HG03520 (cell line): ENCODE results near the gene PIAS1.
"Not testable (repeated sequence)": the region's sequence is repeated elsewhere in the genome, so short reads cannot be mapped to it uniquely, and the experiment has no call there.

Experiments used
- ATAC-seq: cut with Tn5 transposase; IDR thresholded peaks from one replicate; pipeline ENCODE4 v1.9.1; 2021; ENCODE audit warnings: mild to moderate bottlenecking, moderate library complexity; ENCODE audit not compliant: unreplicated experiment

The PIAS1 gene

DNA sequence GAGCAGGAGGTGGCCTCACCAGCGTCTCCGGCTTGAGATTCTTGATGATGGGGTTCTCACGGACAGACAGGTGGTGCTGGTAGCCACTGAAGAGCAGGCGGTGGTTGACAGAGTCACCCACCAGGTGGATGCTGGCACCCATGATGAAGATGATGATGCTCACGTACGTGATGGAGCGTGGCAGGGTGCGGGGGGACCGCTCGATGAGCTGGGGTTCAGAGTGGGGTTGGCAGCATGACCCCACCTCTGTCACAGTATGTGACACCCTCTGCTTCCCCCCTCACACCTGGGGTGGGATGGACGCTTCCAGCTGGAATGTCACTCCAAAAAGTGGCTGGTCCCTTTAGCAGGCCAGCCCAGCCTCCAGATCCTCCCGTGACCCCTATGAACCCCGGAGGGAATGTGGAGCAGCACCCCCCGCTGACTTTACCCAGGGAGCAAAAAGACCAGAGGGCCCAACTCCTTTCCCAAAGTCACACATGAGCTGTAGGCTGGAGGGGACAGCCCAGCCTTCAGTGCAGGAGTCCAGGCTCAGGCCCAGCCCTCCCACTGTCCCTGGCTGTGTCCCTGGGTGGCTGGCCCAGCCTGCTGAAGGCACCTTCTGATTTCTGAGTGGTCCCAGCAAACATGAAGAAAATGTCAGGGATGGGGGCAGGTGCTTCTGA, 157.7 kb downstream of the PIAS1 start:
- ATAC-seq, result no peak

DNA sequence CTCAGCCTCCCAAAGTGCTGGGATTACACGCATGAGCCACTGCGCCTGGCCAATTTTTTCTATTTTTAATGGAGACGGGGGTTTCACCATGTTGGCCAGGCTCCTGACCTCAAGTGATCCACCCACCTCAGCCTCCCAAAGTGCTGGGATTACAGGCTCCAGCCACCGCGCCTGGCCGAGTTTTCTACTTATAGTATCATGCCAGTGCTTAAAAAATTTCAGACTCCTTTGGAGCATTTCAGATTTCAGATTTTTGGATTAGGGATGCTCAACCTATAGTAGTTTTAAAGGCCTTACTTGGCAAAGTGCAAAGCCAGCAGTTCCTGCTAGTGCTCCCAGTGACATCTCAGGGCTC, 159.4 kb downstream of the PIAS1 start:
- not testable (repeated sequence) for ATAC-seq

DNA sequence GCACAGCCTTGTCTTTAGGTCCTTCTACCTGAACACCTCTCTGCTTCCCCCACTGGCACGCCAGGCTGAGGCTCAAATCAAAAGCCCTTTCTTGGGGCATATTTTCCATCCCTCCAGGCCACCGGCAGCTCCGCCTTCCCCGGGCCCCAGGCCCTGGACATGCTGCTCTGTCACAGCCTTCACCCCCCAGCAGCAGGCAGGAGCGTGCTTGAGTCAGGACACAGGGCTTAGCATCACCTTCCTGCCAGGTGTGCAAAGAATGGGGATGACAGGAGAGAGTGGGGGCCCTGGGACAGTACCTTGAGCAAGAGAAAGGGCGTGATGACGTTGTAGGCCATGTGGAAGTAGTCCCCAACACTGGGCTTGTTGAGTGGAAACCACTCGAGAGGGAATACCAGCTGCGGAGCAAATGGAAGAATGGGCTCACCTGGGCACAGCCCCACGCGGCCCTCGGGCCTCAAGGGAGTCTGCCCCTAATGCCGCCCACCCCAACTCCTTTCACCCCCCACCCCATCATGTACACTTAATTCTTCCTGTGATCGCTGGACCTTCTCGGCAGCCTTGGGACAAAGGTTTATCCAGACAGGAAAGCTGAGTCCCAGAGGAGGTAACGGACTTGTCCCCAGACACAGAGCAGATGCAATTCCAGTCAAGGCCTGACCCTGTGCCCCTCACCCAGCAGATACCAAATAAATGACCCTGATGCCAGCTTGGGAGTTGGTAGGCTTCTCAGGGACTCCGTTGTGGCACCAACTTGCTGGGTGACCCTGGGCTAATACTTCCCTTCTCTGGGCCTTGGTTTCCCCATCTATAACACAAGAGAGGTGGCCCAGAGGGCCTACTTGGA, 160.1 kb downstream of the PIAS1 start:
- no peak for ATAC-seq

DNA sequence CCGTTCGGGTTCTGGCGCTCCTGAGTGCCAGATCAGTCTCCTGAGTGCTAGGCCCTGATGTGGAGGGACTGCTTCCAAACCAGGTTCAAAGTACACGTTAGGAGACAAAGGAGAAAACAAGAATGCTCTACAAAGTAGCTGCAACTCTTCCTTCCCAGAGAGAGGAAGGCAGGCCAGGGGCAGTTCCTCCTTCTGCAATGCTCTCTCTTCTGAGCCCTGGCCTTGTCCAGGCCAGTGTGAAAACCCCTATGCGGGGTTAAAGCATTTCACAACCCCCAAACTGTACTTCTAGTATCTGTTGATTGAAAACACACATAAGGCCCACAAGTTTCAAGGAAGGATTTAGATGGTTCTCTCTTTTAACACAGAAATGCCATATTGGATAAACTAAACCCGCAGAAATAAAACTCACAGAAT, 160.7 kb downstream of the PIAS1 start:
- ATAC-seq, result no peak

DNA sequence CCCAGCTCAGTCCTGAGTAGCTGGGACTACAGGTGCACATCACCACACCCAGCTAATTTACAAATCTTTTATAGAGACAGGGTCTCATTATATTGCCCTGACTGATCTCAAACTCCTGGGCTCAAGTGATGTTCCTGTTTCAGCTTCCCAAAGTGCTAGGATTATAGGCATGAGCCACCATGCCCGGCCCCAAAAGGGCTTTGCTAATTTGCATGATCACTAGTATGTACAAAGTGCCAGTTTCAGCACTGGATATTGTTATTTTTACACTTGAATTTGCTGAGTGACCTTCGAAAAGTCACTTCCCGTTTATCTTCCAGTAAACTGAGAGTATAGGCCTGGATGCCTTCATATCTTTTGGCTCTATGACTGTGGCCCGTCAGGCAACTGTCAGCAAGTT, 163.2 kb downstream of the PIAS1 start:
- ATAC-seq, result no peak

DNA sequence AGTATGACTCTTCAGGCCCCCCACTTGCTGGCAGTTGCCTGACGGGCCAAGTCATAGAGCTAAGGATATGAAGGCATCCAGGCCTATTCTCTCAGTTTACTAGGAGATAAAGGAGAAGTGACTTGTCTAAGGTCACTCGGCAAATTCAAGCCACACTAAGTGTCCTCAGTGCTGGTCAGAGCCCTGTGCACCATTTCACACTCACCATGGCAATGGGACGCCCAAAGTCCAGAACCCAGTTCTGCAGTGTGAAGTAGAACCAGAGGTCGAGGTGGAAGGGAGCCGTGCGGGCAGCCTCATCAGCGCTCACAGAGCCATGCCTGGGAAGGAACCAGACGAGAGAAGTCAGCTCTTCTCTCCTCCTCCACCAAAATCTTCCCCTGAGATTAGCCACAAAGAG, 164.2 kb downstream of the PIAS1 start:
- ATAC-seq, result no peak

DNA sequence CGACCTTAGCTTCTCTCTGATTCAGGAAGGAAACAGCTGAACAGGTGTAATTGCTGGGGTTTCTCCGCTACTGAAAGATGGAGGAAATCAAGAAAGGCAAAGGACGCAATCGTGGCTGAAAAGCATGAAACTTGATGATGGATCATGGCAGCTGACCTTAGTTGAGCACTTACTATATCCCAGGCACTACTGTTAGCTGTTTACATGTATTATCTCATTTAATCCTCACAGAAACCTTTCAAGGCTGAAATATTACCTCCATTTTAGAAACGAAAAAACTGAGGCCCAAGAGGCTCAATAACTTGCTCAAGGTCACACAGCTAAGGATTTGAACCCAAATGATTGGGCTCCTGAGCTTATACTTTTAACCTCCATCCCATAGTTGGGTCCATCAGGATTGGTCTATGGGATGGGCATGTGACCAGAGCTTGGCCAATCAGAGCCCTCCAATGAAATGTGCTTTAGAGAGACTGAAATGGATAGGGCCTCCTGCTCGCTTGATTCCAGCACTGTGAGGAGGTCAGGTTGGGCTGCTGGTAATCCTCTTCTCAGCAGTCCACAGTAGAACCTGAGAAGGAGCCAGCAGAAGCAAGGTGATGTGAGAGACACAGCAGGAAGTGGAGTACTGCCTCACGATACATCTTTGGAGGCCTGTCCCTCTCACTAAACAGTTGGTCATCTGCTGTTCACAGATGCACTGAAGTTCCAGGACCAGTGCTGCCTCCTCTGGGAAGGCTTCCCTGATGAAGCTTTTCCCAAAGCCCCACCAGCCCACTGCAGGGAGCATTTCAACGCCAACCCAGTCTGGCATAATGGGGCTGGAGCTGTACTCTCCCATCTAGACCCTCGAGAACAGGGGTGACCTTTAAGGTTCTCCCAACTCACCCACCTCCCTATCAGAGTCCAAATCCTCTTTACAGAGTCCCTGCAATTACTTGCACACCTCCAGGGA, 165.0 kb downstream of the PIAS1 start:
- no peak for ATAC-seq

DNA sequence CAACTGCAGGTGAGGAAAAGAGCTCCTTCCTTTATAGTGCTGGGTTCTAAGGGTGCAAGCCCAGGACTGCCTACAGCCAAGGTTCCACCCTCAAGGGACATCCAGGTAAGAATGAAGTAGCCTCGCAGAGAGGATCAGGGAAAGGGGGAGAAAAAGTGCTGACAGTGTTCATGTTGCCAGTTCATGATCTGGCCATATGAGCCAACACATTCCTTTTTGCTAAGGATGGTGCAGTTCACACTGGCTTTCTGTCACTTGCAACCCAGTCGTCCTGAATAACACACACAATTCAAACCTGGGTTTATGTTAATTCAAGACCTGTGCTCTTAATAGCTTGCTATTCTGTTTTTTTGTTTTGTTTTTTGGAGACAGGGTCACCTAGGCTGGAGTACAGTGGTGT, 166.4 kb downstream of the PIAS1 start:
- no peak for ATAC-seq

DNA sequence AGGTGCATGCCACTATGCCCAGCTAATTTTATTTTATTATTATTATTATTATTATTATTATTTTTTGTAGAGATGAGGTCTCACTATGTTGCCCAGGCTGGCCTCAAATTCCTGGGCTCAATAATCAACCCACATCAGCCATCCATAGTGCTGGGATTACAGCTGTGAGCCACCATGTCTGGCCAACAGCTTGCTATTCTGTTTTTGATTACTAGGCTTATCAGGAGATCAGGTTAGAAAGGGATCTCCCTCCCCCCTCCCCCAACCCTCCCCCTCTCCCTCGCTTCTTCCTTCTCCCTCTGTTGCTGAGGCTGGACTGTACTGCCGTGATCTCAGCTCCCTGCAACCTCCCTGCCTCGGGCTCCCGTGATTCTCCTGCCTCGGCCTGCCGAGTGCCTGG, 166.9 kb downstream of the PIAS1 start:
- ATAC-seq, result no peak

DNA sequence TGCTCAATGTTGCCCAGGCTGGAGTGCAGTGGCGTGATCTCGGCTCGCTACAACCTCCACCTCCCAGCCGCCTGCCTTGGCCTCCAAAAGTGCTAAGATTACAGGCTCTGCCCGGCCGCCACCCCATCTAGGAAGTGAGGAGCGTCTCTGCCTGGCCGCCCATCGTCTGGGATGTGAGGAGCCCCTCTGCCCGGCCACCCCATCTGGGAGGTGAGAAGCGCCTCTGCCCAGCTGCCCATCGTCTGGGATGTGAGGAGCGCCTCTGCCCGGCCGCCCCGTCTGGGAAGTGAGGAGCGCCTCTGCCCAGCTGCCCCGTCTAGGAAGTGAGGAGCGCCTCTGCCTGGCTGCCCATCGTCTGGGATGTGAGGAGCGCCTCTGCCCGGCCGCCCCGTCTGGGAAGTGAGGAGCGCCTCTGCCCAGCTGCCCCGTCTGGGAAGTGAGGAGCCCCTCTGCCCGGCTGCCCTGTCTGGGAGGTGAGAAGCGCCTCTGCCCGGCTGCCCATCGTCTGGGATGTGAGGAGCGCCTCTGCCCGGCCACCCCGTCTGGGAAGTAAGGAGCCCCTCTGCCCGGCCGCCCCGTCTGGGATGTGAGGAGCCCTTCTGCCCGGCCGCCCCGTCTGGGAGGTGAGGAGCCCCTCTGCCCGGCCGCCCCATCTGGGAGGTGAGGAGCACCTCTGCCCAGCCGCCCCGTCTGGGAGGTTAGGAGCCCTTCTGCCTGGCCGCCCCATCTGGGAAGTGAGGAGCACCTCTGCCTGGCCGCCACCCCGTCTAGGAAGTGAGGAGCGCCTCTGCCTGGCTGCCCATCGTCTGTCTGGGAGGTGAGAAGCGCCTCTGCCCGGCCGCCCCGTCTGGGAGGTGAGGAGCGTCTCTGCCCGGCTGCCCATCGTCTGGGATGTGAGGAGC, 167.7 kb downstream of the PIAS1 start:
- ATAC-seq, result not testable (repeated sequence)

DNA sequence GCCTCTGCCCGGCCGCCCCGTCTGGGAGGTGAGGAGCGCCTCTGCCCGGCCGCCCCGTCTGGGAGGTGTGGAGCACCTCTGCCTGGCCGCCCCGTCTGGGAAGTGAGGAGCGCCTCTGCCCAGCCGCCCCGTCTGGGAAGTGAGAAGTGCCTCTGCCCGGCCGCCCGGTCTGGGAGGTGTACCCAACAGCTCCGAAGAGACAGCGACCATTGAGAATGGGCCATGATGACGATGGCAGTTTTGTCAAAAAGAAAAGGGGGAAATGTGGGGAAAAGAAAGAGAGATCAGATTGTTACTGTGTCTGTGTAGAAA, 168.3 kb downstream of the PIAS1 start:
- not testable (repeated sequence) for ATAC-seq

DNA sequence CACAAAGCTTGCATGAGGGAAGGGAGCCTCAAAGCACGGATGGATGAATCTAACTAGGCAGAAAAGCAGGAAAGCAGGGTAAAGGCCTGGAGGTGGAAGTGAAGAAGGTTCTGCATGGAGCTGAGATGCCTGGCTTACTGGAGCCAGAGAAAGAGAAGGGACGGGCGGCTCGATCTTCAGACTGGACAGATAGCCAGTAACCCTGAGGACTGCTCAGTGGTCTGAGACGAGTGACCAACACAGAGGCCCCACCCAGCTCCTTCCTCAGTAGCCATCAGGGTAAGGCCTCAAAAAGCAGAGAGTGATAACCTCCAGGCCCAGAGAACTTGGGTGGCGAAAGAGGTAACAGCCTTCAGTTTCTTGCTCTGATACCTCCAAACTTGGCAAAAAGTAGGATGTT, 169.1 kb downstream of the PIAS1 start:
- ATAC-seq, result no peak

DNA sequence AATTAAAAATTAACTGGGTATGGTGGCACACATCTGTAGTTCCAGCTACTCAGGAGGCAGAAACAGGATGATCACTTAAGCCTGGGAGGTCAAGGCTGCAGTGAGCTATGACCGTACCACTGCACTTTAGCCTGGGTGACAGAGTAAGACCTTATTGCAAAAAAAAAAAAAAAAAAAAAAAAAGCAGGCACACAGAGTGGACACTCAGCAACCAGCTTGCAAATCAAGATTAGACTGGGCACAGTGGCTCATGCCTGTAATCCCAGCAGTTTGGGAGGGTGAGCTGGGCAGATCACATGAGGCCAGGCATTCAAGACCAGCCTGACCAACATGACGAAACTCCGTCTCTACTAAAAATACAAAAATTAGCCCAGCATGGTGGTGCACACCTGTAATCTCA, 170.0 kb downstream of the PIAS1 start:
- ATAC-seq, result no peak

DNA sequence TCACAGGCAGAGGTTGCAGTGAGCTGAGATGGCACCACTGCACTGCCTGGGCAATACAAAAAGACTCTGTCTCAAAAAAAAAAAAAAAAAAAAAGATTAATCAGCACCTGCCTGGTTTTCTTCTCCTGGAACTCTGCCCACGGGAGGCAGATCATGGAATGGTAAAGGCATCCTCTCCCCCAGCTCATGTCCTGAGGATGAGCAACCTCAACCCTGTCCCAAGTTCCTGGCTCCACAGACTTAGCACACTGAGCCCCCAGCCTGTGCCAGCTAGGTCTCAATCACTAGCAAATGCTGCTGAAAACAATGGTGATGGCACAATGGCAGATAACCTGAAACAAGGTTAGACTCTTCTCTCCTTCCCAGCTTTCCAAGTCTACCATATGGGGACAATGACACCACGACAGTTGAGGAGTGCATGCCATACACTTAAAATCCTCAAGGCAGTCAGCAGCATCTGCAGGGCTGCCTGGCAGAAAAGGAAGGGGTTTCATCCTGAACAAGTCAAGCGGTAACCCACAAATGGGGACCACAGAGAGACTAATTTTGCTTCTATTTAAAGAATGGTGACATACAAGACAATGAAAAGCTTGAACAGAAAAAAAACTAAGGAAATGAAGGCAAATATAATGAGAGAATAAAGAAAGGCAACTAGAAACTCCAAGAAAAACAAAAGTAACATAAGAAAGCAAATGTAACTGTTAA, 170.6 kb downstream of the PIAS1 start:
- ATAC-seq, result no peak

DNA sequence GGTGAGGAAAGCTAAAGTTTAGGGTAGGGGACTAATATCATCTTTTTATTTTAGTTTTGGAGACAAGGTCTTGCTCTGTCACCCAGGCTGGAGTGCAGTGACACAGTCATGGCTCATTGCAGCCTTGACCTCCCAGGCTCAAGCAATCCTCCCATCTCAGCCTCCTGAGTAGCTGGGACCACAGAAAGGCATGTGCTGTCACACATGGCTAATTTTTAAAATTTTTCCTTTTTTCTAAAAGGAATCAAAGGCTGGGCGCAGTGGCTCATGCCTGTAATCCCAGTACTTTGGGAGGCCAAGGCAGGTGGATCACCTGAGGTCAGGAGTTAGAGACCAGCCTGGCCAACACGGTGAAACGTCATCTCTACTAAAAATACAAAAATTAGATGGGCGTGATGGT, 171.3 kb downstream of the PIAS1 start:
- ATAC-seq, result not testable (repeated sequence)

DNA sequence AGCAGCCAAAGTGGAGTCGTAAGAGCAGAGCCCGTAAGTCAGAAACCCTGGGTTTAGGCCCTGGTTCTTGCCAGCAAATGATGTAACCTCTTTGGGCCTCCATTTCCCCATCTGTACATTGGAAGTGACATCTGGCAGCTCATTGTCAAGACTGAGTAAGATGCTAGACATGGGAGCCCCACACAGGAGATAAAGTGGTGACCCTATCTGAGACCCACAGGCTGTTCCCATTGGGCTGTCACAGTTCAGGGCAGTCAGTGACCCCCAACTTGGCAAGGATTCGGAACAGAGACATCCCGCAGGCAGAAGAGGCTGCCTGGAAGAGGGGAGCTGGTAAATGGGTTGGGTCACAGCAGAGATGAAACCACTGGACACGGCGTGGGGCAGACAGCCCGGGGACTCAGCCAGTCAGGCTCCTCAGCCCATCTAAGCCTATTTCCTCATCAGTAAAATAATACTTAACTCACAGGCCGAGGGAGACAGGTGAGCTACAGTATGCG, 173.6 kb downstream of the PIAS1 start:
- no peak for ATAC-seq

DNA sequence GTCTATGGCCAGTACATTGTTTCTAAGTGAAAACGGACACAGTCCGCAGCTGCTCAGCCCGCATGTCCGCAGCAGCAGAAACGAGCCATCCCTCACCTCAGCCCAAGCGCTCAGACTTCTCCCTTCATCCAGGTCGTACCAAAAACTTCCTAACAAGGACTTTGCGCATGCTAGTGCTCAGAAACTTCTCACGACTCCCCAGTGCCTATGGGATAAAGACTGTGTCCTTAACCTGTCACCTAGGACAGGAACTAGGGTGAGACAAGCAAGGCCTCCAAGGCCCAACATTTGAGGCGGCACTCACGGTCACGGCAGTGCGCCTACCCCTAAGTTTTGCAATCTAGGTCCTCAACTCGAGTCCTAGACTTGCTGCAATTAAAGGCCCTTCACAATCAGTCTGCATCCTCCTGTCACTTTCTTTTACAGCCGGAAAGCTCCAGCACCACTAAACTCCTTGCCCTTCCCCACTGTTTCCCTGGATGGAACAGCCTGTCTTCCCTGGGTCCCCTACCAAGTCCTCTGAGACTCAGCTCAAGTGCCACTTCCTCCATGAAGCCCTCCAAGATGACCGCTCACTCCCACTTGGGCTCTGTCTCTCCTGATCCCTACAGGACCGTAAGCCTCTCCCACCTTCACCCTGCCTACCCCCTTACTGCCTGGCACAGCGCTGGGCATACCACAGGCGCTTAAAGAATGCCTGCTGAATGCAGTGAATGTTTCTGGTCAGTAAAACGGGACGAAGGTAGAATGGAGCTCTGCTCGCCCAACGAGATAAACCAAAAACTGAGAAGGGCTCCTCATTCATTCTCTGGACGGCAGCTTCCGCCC, 174.2 kb downstream of the PIAS1 start:
- ATAC-seq, result no peak

DNA sequence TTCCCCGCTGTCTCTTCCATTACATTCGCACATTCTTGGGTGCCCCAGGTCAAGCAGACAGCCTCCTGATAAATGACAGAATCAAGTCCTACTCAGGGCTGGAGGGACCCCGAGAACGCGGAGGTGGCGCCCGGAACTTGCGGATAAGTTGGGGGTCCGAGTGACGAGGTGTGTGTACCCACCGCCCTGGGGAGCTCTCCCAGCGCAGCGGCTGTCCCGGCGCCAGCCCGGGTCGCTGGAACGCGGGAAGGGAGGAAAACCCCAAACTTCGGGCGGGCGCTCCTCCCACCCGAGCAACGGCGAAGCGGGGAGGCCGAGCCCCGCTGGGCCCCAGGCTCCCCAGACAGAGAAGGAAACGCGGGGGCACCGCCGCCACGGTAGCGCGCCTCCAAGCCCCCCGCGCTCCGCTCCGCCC, 174.9 kb downstream of the PIAS1 start:
- no peak for ATAC-seq
